Erythroblast (primary cell): Measurements from ENCODE around the gene RNLS.

Experiments used
- GATA1 ChIP-seq: IDR thresholded peaks from 2 replicates; pipeline ENCODE4 v1.6.1; 2011; ENCODE audit warnings: low read depth, mild to moderate bottlenecking, control low read depth, low read length, moderate library complexity
- POLR2A ChIP-seq: IDR thresholded peaks from 2 replicates; pipeline ENCODE4 v1.6.1; 2011; ENCODE audit warnings: mild to moderate bottlenecking, low read length

- TF ChIP-seq POLR2A = no peak
- TF ChIP-seq GATA1 = no peak
These were observed 291.0 kb downstream of the RNLS start for GRCh38 chr10:88292185-88292514.
